Keratinocyte (primary cell): Measurements from ENCODE around the gene SH2D3C. TPM values are rescaled to one million over a fixed set of nuclear protein-coding genes. Genes with fewer than 3 reads are reported as not detected.

ENCODE experiments used
- DNase-seq: peaks from one replicate; pipeline ENCODE4 v3.0.0-alpha.2; 2011; ENCODE audit warnings: low read depth, missing footprints, low spot score
- FAIRE-seq: peaks from 2 replicates; lab custom pipeline; 2011; peaks lifted over from hg19 to GRCh38; lab: Jason Lieb, UNC
- H2AFZ ChIP-seq: 2 replicates; pipeline ENCODE4 v1.6.0; 2012; ENCODE audit warnings: low read length, control low read depth, inconsistent platforms; ENCODE audit not compliant: control insufficient read depth
- H3K27ac ChIP-seq: 2 replicates; pipeline ENCODE4 v1.5.1; 2011; ENCODE audit warnings: low read length; ENCODE audit not compliant: control insufficient read depth, insufficient read depth
- H3K27me3 ChIP-seq: 3 replicates; pipeline ENCODE4 v1.6.0; 2011; ENCODE audit warnings: low read length; ENCODE audit not compliant: control insufficient read depth, insufficient read depth; ENCODE audit errors: extremely low read depth
- H3K36me3 ChIP-seq, 2 experiments: 2 replicates in 1 of 2; 3 replicates in 1 of 2; pipeline ENCODE4 v1.5.1; 2011; ENCODE audit warnings: low read length in 2 of 2, mild to moderate bottlenecking in 1 of 2; ENCODE audit not compliant: control insufficient read depth in 2 of 2, insufficient read depth in 2 of 2; ENCODE audit errors: extremely low read depth in 1 of 2
- H3K4me1 ChIP-seq: 3 replicates; pipeline ENCODE4 v1.5.1; 2011; ENCODE audit warnings: low read length; ENCODE audit not compliant: control insufficient read depth, insufficient read depth; ENCODE audit errors: extremely low read depth
- H3K4me2 ChIP-seq: 3 replicates; pipeline ENCODE4 v1.6.0; 2011; ENCODE audit warnings: low read depth, low read length; ENCODE audit not compliant: control insufficient read depth, insufficient read depth; ENCODE audit errors: extremely low read depth
- H3K4me3 ChIP-seq, 3 experiments: fragments of 200-600 bp in 1 of 3; sonication (generic) in 1 of 3; 2 replicates in 2 of 3; 3 replicates in 1 of 3; pipeline ENCODE4 v1.5.1; 2011 to 2016; ENCODE audit warnings: low read length in 3 of 3, mild to moderate bottlenecking in 3 of 3, control low read depth in 2 of 3, inconsistent platforms in 1 of 3, low read depth in 1 of 3, mixed read lengths in 1 of 3, mixed run types in 1 of 3, moderate library complexity in 1 of 3; ENCODE audit not compliant: control insufficient read depth in 2 of 3, insufficient read depth in 2 of 3; ENCODE audit errors: extremely low read depth in 1 of 3
- H3K79me2 ChIP-seq: 2 replicates; pipeline ENCODE4 v1.6.0; 2012; ENCODE audit warnings: low read length; ENCODE audit not compliant: control insufficient read depth, insufficient read depth
- H3K9ac ChIP-seq: 3 replicates; pipeline ENCODE4 v1.6.0; 2011; ENCODE audit warnings: low read length; ENCODE audit not compliant: control insufficient read depth, insufficient read depth; ENCODE audit errors: extremely low read depth
- H3K9me1 ChIP-seq: 3 replicates; pipeline ENCODE4 v1.6.0; 2011; ENCODE audit warnings: low read length; ENCODE audit not compliant: control insufficient read depth, insufficient read depth; ENCODE audit errors: extremely low read depth
- H3K9me3 ChIP-seq: 2 replicates; pipeline ENCODE4 v1.5.1; 2012; ENCODE audit warnings: low read depth, low read length; ENCODE audit not compliant: control insufficient read depth
- H4K20me1 ChIP-seq: 3 replicates; pipeline ENCODE4 v1.6.0; 2011; ENCODE audit warnings: low read length; ENCODE audit not compliant: control insufficient read depth, insufficient read depth; ENCODE audit errors: extremely low read depth
- CTCF ChIP-seq, 3 experiments: IDR thresholded peaks in 1 of 3; conservative IDR thresholded peaks in 1 of 3; optimal IDR thresholded peaks in 1 of 3; 2 replicates in 2 of 3; 3 replicates in 1 of 3; pipeline versions ENCODE3 to v1.5.1; 2011; ENCODE audit warnings: low read length in 3 of 3, mild to moderate bottlenecking in 3 of 3, moderate library complexity in 2 of 3, control low read depth in 1 of 3, inconsistent platforms in 1 of 3; ENCODE audit not compliant: insufficient read depth in 2 of 3; ENCODE audit errors: extremely low read depth in 1 of 3
- EZH2 ChIP-seq: IDR thresholded peaks from one replicate; pipeline ENCODE4 v1.6.1; 2012; ENCODE audit warnings: inconsistent platforms, mild to moderate bottlenecking, low read length, moderate library complexity
- dilution Hi-C: fragments of 300-500 bp; cut with MboI; formaldehyde crosslinking; loops from one replicate; pipeline ENCODE4 v1.7.0; 2020; ENCODE audit warnings: low sequenced_read_pairs; ENCODE audit not compliant: extremely low pct_ligation_motif_present
- polyA plus RNA-seq, 5 experiments: library from polyadenylated mRNA; depleted of rRNA in 3 of 5; stranded (reverse) in 3 of 5; stranded (forward) in 1 of 5; unstranded in 1 of 5; fragments of >200 nt; gene quantifications; 1 replicate in 1 of 5; 2 replicates in 3 of 5; 3 replicates in 1 of 5; pipeline versions ENCODE4 v1.2.1 to v1.2.3, GENCODE V29; 2011 to 2012; ENCODE audit warnings: missing spikeins in 2 of 5, low read depth in 1 of 5, low replicate concordance in 1 of 5

Gene SH2D3C
- polyA plus RNA-seq, 1 donor (not counting 4 experiments of a cell fraction or from before 2014, with no cell fraction given), result 0.12 TPM

GRCh38 chr9:127697575-127697974, 80.9 kb downstream of the SH2D3C start:
- Histone ChIP-seq H3K27ac (no peak overlapping the region), H3K27me3 (no peaks in the 10 kb centered on the region), H3K4me2 (no peak overlapping the region), H3K4me3 (no peak overlapping the region), H3K9me1 (no peaks in the 10 kb centered on the region), H3K36me3 (no peaks in the 10 kb centered on the region), H3K9me3 (no peaks in the 10 kb centered on the region), H3K9ac (no peak overlapping the region), H3K4me1 (peaks cover 4% of the 10 kb centered on the region), H2AFZ (no peak overlapping the region), H4K20me1 (no peaks in the 10 kb centered on the region), H3K79me2 (no peaks in the 10 kb centered on the region)
- dilution Hi-C loops, result no loop called here
- TF ChIP-seq CTCF (optimal IDR thresholded peaks at IDR 0.05 in 1 of 3, IDR thresholded peaks at IDR 0.05 in 1 of 3, conservative IDR thresholded peaks at IDR 0.05 in 1 of 3; ENCODE audit: extremely low read depth in 1 of 3, insufficient read depth in 2 of 3, low read length in 3 of 3) (no peak), EZH2 (no peak)
- FAIRE-seq (no peak), DNase-seq (no peak)

- TF ChIP-seq EZH2, result no peak
- no peak for TF ChIP-seq CTCF (optimal IDR thresholded peaks at IDR 0.05 in 1 of 3, IDR thresholded peaks at IDR 0.05 in 1 of 3, conservative IDR thresholded peaks at IDR 0.05 in 1 of 3; ENCODE audit: extremely low read depth in 1 of 3, insufficient read depth in 2 of 3, low read length in 3 of 3)
- Histone ChIP-seq H3K9ac (no peak overlapping the region), H3K4me1 (peaks cover 4% of the 10 kb centered on the region), H3K27ac (no peak overlapping the region), H3K4me3 (no peak overlapping the region), H2AFZ (no peak overlapping the region), H3K79me2 (no peaks in the 10 kb centered on the region), H4K20me1 (no peaks in the 10 kb centered on the region), H3K9me3 (no peaks in the 10 kb centered on the region), H3K27me3 (no peaks in the 10 kb centered on the region), H3K36me3 (peaks cover under 1 to 7% of the 10 kb centered on the region in 2 experiments), H3K9me1 (no peaks in the 10 kb centered on the region), H3K4me2 (no peak overlapping the region)
- FAIRE-seq (no peak), DNase-seq (no peak)
- dilution Hi-C loops, result no loop called here
Observed at GRCh38 chr9:127694890-127695720, 83.4 kb downstream of the SH2D3C start.
